ENCODE data around the gene LGR6.
A peak's percentile ranks its signal among the peaks of the same experiment; 100 is the strongest.
"Not testable (repeated sequence)": the region's sequence is repeated elsewhere in the genome, so short reads cannot be mapped to it uniquely, and the experiment has no call there.

The LGR6 gene

GRCh38 chr1:202235856-202236837 is 42.5 kb downstream of the LGR6 start:
- peak; percentile 76 for DNase-seq (ENCODE audit: low read depth)
- TF ChIP-seq POLR2A (IDR thresholded peaks at IDR 0.05; ENCODE audit: extremely low read depth, insufficient read length), result no peak
- no peak; the same call in 1 of the 2 replicates for TF ChIP-seq MYC (IDR thresholded peaks at IDR 0.05; ENCODE audit: low read depth, low read length)
- TF ChIP-seq, protein P1, sequence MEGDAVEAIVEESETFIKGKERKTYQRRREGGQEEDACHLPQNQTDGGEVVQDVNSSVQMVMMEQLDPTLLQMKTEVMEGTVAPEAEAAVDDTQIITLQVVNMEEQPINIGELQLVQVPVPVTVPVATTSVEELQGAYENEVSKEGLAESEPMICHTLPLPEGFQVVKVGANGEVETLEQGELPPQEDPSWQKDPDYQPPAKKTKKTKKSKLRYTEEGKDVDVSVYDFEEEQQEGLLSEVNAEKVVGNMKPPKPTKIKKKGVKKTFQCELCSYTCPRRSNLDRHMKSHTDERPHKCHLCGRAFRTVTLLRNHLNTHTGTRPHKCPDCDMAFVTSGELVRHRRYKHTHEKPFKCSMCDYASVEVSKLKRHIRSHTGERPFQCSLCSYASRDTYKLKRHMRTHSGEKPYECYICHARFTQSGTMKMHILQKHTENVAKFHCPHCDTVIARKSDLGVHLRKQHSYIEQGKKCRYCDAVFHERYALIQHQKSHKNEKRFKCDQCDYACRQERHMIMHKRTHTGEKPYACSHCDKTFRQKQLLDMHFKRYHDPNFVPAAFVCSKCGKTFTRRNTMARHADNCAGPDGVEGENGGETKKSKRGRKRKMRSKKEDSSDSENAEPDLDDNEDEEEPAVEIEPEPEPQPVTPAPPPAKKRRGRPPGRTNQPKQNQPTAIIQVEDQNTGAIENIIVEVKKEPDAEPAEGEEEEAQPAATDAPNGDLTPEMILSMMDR (IDR thresholded peaks at IDR 0.05; ENCODE audit: low read depth, low read length), result peak; percentile 77
- TF ChIP-seq, protein P2, sequence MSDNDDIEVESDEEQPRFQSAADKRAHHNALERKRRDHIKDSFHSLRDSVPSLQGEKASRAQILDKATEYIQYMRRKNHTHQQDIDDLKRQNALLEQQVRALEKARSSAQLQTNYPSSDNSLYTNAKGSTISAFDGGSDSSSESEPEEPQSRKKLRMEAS (IDR thresholded peaks at IDR 0.05; ENCODE audit: low read depth, low read length), result 0 out of 2 replicates have a peak, but pooled peaks have one; percentile 51
- H3K4me3 ChIP-seq (ENCODE audit: low read depth, low read length), result no peak overlapping the region

DNA sequence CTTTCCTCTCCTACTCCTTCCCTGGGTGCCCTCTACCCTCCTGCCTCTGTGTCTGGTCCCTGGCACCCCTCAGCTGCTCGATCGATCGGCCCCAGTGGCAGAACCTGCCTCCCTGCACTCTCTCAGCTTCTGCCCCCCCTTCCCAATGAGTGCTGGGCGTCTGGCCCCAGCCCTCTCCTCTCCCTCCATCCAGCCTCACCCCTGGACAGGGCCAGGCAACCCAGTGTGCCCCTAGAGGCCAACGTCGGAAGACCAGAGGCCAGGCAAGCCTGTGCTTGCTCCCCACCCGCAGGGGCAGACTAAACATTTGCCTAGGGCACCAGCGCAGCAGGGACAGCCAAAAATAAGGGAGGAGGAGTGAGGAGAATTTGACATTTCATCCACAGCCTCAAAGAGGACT is 43.5 kb downstream of the LGR6 start:
- no peak overlapping the region for H3K4me3 ChIP-seq (ENCODE audit: low read depth, low read length)

DNA sequence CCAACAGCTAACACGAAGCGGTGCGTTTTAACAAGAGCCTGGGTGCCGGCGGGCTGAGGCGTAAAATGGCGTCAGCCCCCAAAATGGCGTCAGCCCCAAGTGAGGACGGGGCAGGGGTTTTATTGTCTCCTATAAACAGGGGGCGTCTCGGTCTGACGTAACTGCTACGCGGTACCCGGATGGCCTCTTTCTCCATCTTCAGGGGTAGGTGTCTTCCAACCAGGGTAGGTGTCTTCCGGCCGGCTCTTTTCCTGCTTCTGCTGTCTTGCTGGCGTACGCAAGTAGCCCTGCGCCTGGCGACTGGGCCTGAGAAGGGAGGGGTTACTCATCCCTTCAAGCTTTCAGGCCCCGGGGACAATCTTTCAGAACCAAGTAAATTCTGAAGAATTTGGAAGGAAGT is 45.3 kb downstream of the LGR6 start:
- H3K4me3 ChIP-seq (ENCODE audit: low read depth, low read length), result no peak overlapping the region
- TF ChIP-seq MYC (IDR thresholded peaks at IDR 0.05; ENCODE audit: low read depth, low read length), result no peak
- no peak for DNase-seq (ENCODE audit: low read depth)

More for the DNA sequence above, 43.5 kb downstream of the LGR6 start:
- TF ChIP-seq, protein P1 (IDR thresholded peaks at IDR 0.05; ENCODE audit: low read depth, low read length), result peak; percentile 57
- TF ChIP-seq, protein P2 (IDR thresholded peaks at IDR 0.05; ENCODE audit: low read depth, low read length), result no peak
- TF ChIP-seq POLR2A (IDR thresholded peaks at IDR 0.05; ENCODE audit: extremely low read depth, insufficient read length) (no peak), MYC (IDR thresholded peaks at IDR 0.05; ENCODE audit: low read depth, low read length) (no peak)
- peak; percentile 58 for DNase-seq (ENCODE audit: low read depth)

GRCh38 chr1:202240226-202240625 is 46.6 kb downstream of the LGR6 start:
- H3K4me3 ChIP-seq (ENCODE audit: low read depth, low read length); DNase-seq (ENCODE audit: low read depth): not testable (repeated sequence)

- DNase-seq (ENCODE audit: low read depth), result no peak
Observed at GRCh38 chr1:202240956-202241355, 47.4 kb downstream of the LGR6 start.

GRCh38 chr1:202241376-202242079 is 47.9 kb downstream of the LGR6 start:
- TF ChIP-seq POLR2A (IDR thresholded peaks at IDR 0.05; ENCODE audit: extremely low read depth, insufficient read length), result no peak
- TF ChIP-seq, protein P1 (IDR thresholded peaks at IDR 0.05; ENCODE audit: low read depth, low read length), result no peak
- TF ChIP-seq MYC (IDR thresholded peaks at IDR 0.05; ENCODE audit: low read depth, low read length), result no peak
- TF ChIP-seq, protein P2 (IDR thresholded peaks at IDR 0.05; ENCODE audit: low read depth, low read length), result no peak
- no peak for DNase-seq (ENCODE audit: low read depth)
- no peak overlapping the region for H3K4me3 ChIP-seq (ENCODE audit: low read depth, low read length)

More at GRCh38 chr1:202240956-202241355, 47.4 kb downstream of the LGR6 start:
- no peak overlapping the region for H3K4me3 ChIP-seq (ENCODE audit: low read depth, low read length)
- TF ChIP-seq POLR2A (IDR thresholded peaks at IDR 0.05; ENCODE audit: extremely low read depth, insufficient read length) (no peak), MYC (IDR thresholded peaks at IDR 0.05; ENCODE audit: low read depth, low read length) (no peak)
- TF ChIP-seq, protein P1 (IDR thresholded peaks at IDR 0.05; ENCODE audit: low read depth, low read length), result no peak
- TF ChIP-seq, protein P2 (IDR thresholded peaks at IDR 0.05; ENCODE audit: low read depth, low read length), result no peak

Data from NB4 (cell line).